Erythroblast (primary cell): Measurements from ENCODE around the gene FAM50B.

Source experiments
- DNase-seq, 2 experiments: peaks; one replicate each; lab custom pipeline; 2025; lab: John Stamatoyannopoulos, UW
- GATA1 ChIP-seq: IDR thresholded peaks from 2 replicates; pipeline ENCODE4 v1.6.1; 2011; ENCODE audit warnings: low read depth, mild to moderate bottlenecking, control low read depth, low read length, moderate library complexity
- POLR2A ChIP-seq: IDR thresholded peaks from 2 replicates; pipeline ENCODE4 v1.6.1; 2011; ENCODE audit warnings: mild to moderate bottlenecking, low read length

The FAM50B gene

GRCh38 chr6:3881711-3882421 is 32.7 kb downstream of the FAM50B start:
- DNase-seq: no peak
- no peak for TF ChIP-seq POLR2A
- TF ChIP-seq GATA1: no peak

- DNase-seq: no peak
- no peak for TF ChIP-seq POLR2A
Observed at GRCh38 chr6:3882431-3882830, 33.3 kb downstream of the FAM50B start.

GRCh38 chr6:3882866-3883265 is 33.7 kb downstream of the FAM50B start:
- TF ChIP-seq GATA1 (no peak), POLR2A (no peak)
- no peak for DNase-seq

- DNase-seq: no peak
- TF ChIP-seq GATA1 (no peak), POLR2A (no peak)
Observed at GRCh38 chr6:3884007-3884745, 35.0 kb downstream of the FAM50B start.

- TF ChIP-seq GATA1 (no peak), POLR2A (no peak)
- DNase-seq: peak in 1 of 2 experiments; percentile 3
Observed at GRCh38 chr6:3885262-3886036, 36.3 kb downstream of the FAM50B start.

- no peak for TF ChIP-seq GATA1
- peak in 1 of 2 experiments; percentile 7 for DNase-seq
Observed at GRCh38 chr6:3887150-3887700, 38.1 kb downstream of the FAM50B start.

- DNase-seq: no peak
- TF ChIP-seq POLR2A (no peak), GATA1 (no peak)
Observed at GRCh38 chr6:3888153-3888957, 39.2 kb downstream of the FAM50B start.

GRCh38 chr6:3890047-3890446 is 40.9 kb downstream of the FAM50B start:
- no peak for DNase-seq
- no peak for TF ChIP-seq POLR2A
- no peak for TF ChIP-seq GATA1

- TF ChIP-seq GATA1: no peak
- no peak for TF ChIP-seq POLR2A
- DNase-seq: no peak
Observed at GRCh38 chr6:3891883-3892282, 42.7 kb downstream of the FAM50B start.

GRCh38 chr6:3892603-3893002 is 43.4 kb downstream of the FAM50B start:
- DNase-seq: no peak
- no peak for TF ChIP-seq GATA1
- TF ChIP-seq POLR2A: no peak

- TF ChIP-seq POLR2A (no peak), GATA1 (no peak)
- no peak for DNase-seq
Observed at GRCh38 chr6:3893487-3893886, 44.3 kb downstream of the FAM50B start.

- no peak for TF ChIP-seq GATA1
Observed at GRCh38 chr6:3893917-3894316, 44.7 kb downstream of the FAM50B start.

GRCh38 chr6:3894590-3895311 is 45.6 kb downstream of the FAM50B start:
- TF ChIP-seq GATA1 (no peak), POLR2A (no peak)
- DNase-seq: no peak

More at GRCh38 chr6:3893917-3894316, 44.7 kb downstream of the FAM50B start:
- no peak for DNase-seq
